HT1080 (cell line): ENCODE data around the gene STX11. TPM values are rescaled to one million over a fixed set of nuclear protein-coding genes. Genes with fewer than 3 reads are reported as not detected.

Source experiments
- DNase-seq: peaks from one replicate; pipeline ENCODE4 v3.0.0-alpha.2; 2015; ENCODE audit warnings: low read depth
- total RNA-seq: library from RNA; depleted of rRNA; stranded (reverse); fragments of >200 nt; shearing (Covaris generic); gene quantifications from 2 replicates; pipeline ENCODE4 v1.2.3, GENCODE V29; 2014; rRNA removed

STX11 gene
- total RNA-seq, 1 experiment from 2014 or later: 1.7 TPM

- DNase-seq: no peak
These were observed 64.5 kb downstream of the STX11 start for GRCh38 chr6:144214622-144215401.

GRCh38 chr6:144215402-144215931, 65.2 kb downstream of the STX11 start:
- DNase-seq: no peak

GRCh38 chr6:144215932-144216667, 65.8 kb downstream of the STX11 start:
- peak; percentile 96 for DNase-seq

GRCh38 chr6:144216668-144217218, 66.4 kb downstream of the STX11 start:
- DNase-seq: no peak

GRCh38 chr6:144217264-144217663, 66.9 kb downstream of the STX11 start:
- no peak for DNase-seq

GRCh38 chr6:144217797-144218196, 67.5 kb downstream of the STX11 start:
- DNase-seq: no peak

GRCh38 chr6:144219056-144219685, 68.9 kb downstream of the STX11 start:
- DNase-seq: peak; percentile 31

- DNase-seq: no peak
These were observed 69.9 kb downstream of the STX11 start for GRCh38 chr6:144220031-144220790.

- DNase-seq: no peak
These were observed 73.4 kb downstream of the STX11 start for GRCh38 chr6:144223686-144224085.

- no peak for DNase-seq
These were observed 81.4 kb downstream of the STX11 start for GRCh38 chr6:144231721-144232120.

- DNase-seq: no peak
These were observed 82.0 kb downstream of the STX11 start for GRCh38 chr6:144232176-144232831.

- no peak for DNase-seq
These were observed 82.5 kb downstream of the STX11 start for GRCh38 chr6:144232832-144233230.

- no peak for DNase-seq
These were observed 84.1 kb downstream of the STX11 start for GRCh38 chr6:144234399-144234798.

GRCh38 chr6:144234935-144235334, 84.6 kb downstream of the STX11 start:
- DNase-seq: no peak

Other genes with a start within 250 kb of the STX11 start
- gene PLAGL1, start 142.3 kb upstream of the STX11 start, total RNA-seq: 2.6 and 7.1 TPM in 2 replicates
- gene SF3B5, start 54.9 kb upstream of the STX11 start, total RNA-seq: 168 and 227 TPM in 2 replicates
- 26.0 and 34.3 TPM in 2 replicates for gene UTRN, start 134.8 kb downstream of the STX11 start, total RNA-seq